Vagina (tissue), 2 donors: ENCODE data around the gene VAMP4.

ENCODE experiments used
- POLR2A ChIP-seq, 2 donors: fragments of 450-650 bp; IDR thresholded peaks; one replicate each; pipeline ENCODE4 v1.6.1; 2017; ENCODE audit warnings: antibody characterized with exemption in 2 of 2, mild to moderate bottlenecking in 2 of 2, moderate library complexity in 2 of 2
- TF ChIP-seq, protein P1 (sequence below), 3 experiments: fragments of 450-650 bp in 2 of 3; fragments of 200-600 bp in 1 of 3; sonication (generic) in 1 of 3; IDR thresholded peaks; one replicate each; pipeline ENCODE4 v1.5.1; 2017 to 2019; ENCODE audit warnings: antibody characterized with exemption in 3 of 3, mild to moderate bottlenecking in 2 of 3, moderate library complexity in 2 of 3

DNA sequence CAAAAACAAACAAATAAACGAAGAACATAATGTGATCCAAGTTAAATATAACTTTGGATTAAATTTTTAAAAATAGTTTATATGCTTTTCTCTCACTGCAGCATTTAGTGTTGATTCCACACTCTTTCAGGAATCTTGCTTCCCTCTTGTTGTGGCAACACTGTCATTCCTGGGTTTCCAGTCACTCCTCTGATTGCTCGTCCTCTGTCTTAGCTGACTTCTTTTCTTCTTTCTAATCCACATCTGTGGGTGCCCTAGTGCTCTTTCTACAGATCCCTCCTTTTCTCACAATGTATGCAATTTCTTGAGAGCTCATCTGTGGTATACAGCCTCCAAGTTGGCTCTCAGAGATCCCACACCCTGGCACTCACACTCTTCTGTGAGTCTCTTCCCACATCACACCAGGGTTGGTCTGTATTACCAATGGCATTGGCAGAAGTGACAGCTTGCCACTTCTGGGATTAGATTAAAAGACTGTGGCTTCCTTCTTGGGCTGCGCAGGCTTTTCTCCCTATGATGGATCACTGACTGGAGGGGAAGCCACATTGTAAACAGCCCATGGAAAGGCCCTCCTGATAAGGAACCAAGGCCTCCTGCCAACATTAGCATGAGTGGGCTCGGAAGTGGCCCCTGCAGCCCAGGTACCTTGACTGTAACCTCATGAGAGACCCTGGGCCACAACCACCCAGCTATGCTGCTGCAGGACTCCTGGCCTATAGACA is 77.8 kb downstream of the VAMP4 start:
- TF ChIP-seq, protein P1, sequence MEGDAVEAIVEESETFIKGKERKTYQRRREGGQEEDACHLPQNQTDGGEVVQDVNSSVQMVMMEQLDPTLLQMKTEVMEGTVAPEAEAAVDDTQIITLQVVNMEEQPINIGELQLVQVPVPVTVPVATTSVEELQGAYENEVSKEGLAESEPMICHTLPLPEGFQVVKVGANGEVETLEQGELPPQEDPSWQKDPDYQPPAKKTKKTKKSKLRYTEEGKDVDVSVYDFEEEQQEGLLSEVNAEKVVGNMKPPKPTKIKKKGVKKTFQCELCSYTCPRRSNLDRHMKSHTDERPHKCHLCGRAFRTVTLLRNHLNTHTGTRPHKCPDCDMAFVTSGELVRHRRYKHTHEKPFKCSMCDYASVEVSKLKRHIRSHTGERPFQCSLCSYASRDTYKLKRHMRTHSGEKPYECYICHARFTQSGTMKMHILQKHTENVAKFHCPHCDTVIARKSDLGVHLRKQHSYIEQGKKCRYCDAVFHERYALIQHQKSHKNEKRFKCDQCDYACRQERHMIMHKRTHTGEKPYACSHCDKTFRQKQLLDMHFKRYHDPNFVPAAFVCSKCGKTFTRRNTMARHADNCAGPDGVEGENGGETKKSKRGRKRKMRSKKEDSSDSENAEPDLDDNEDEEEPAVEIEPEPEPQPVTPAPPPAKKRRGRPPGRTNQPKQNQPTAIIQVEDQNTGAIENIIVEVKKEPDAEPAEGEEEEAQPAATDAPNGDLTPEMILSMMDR (IDR thresholded peaks at IDR 0.05) = no peak
- no peak for TF ChIP-seq POLR2A (IDR thresholded peaks at IDR 0.05)
